Upper lobe of right lung (tissue), 1 donor: ENCODE data around the gene GRHPR. TPM values are rescaled to one million over a fixed set of nuclear protein-coding genes. Genes with fewer than 3 reads are reported as not detected.
"Not testable (repeated sequence)": the region's sequence is repeated elsewhere in the genome, so short reads cannot be mapped to it uniquely, and the experiment has no call there.

Experiments used
- ATAC-seq: fragments of 200-7000 bp; cut with Tn5 transposase; one replicate; pipeline ENCODE4 v1.9.1; 2020; ENCODE audit warnings: mild to moderate bottlenecking, moderate library complexity
- DNase-seq: peaks from one replicate; pipeline ENCODE4 v3.0.0-alpha.2; 2020
- H3K27ac ChIP-seq: fragments of 200-600 bp; one replicate; pipeline ENCODE4 v1.8.0; 2022
- H3K27me3 ChIP-seq: fragments of 200-600 bp; one replicate; pipeline ENCODE4 v1.8.0; 2022; ENCODE audit warnings: mild to moderate bottlenecking
- H3K36me3 ChIP-seq: fragments of 200-600 bp; one replicate; pipeline ENCODE4 v1.8.0; 2022
- H3K4me1 ChIP-seq: fragments of 200-600 bp; one replicate; pipeline ENCODE4 v1.8.0; 2022
- H3K4me3 ChIP-seq: fragments of 200-600 bp; one replicate; pipeline ENCODE4 v1.8.0; 2022; ENCODE audit warnings: mild to moderate bottlenecking
- H3K9me3 ChIP-seq: fragments of 200-600 bp; one replicate; pipeline ENCODE4 v1.8.0; 2022
- CTCF ChIP-seq: fragments of 200-600 bp; IDR thresholded peaks from one replicate; pipeline ENCODE4 v1.8.0; 2022; ENCODE audit warnings: antibody characterized with exemption
- intact Hi-C: fragments of 100-400 bp; cut with DNase I; formaldehyde crosslinking; loops from one replicate; pipeline ENCODE4 v1.11.0; 2022
- total RNA-seq: library from RNA; stranded (reverse); fragmentation: NEBNext Ultra II Directional; extraction: Animal tissue kit (Norgen Biotek cat#: 25700); gene quantifications from one replicate; pipeline ENCODE4 v1.2.1, GENCODE V29; 2021
- donor health status: DM: no; HTN: yes; CAD: no; lungs with severe emphysema.

The GRHPR gene
- total RNA-seq, 1 donor from 2014 or later, result 65.0 TPM

DNA sequence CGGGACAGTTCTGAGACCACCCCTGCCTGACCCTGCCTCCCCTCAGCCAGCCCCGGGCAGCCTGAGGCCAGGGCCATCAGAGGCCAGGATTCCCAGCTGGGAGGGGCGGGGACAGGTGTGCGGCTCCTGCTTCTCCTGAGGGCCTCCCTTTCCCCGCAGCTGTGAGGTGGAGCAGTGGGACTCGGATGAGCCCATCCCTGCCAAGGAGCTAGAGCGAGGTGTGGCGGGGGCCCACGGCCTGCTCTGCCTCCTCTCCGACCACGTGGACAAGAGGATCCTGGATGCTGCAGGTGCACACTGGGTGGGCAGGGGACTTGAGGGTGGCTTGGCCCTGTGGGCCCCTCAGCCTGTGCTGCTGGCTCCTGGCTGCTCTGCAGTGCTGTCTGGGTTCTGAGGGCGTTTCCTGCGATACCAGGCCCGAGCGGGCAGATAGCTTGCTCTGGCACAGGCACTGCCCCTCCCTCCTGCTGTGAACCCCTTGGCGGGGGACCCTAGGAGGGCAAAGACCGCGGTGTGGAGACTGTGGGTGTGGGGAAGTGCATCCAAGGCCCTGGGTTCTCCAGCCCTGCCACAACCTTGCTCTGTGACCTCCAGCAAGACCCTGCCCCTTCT is 2.3 kb downstream of the GRHPR start:
- intact Hi-C loops, result no loop called here
- peaks cover 23% of the 10 kb centered on the region for H3K4me1 ChIP-seq
- H3K27ac ChIP-seq, result no peak overlapping the region
- TF ChIP-seq CTCF, result no peak
- no peak for DNase-seq
- peaks cover 37% of the 10 kb centered on the region for H3K36me3 ChIP-seq
- no peaks in the 10 kb centered on the region for H3K9me3 ChIP-seq
- H3K4me3 ChIP-seq, result no peak overlapping the region
- no peaks in the 10 kb centered on the region for H3K27me3 ChIP-seq
- ATAC-seq, result no peak

DNA sequence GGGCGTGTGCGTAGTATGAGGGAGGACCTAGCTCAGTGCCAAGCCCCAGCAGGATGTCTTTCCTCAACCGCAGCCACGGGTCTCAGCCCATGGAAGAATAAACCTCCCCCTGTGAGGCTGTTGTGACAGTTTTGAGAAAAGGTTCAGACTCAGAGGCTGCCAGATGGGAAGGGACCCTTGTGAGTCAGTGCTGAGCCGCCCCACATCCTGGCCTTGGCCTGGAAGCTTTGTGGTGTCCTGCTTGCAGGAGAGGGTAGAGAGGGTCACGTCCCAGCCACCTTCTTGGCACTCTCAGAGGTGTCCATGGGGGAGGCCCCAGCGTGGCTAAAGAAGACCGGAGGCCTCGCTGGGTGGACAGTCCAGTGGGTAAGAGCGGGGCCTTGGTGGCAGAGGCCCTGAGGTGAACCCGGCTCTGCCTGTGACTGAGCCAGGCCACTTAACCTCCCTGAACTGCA is 2.8 kb downstream of the GRHPR start:
- no peak for DNase-seq
- no peak for ATAC-seq
- H3K4me3 ChIP-seq, result no peak overlapping the region
- no peaks in the 10 kb centered on the region for H3K9me3 ChIP-seq
- no peak overlapping the region for H3K27ac ChIP-seq
- intact Hi-C loops, result no loop called here
- H3K36me3 ChIP-seq, result peaks cover 40% of the 10 kb centered on the region
- peaks cover 23% of the 10 kb centered on the region for H3K4me1 ChIP-seq
- no peaks in the 10 kb centered on the region for H3K27me3 ChIP-seq
- no peak for TF ChIP-seq CTCF

- intact Hi-C loops, H3K4me3 ChIP-seq, H3K27me3 ChIP-seq, H3K27ac ChIP-seq, ATAC-seq, DNase-seq, H3K9me3 ChIP-seq: not testable (repeated sequence)
- Histone ChIP-seq H3K36me3 (peaks cover 49% of the 10 kb centered on the region), H3K4me1 (peaks cover 23% of the 10 kb centered on the region)
Observed at GRCh38 chr9:37426431-37426830, 3.9 kb downstream of the GRHPR start.

DNA sequence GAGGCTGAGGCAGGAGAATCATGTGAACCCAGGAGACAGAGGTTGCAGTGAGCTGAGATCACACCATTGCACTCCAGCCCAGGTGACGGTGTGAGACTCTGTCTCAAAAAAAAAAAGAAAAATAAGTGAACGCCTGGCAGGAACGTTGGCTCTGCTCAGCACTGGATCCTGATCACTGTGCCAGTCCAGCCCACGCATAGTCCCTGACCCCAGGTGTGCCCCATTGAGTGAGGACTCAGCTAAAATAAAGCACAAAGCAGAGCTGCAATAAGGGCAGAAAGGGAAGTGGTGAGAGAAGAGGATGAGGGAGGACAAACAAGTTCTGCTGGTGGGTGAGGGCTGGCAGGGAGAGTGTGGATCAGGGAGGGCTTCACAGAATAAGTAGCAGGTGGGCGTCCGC is 4.3 kb downstream of the GRHPR start:
- Histone ChIP-seq H3K9me3 (no peaks in the 10 kb centered on the region), H3K36me3 (peaks cover 51% of the 10 kb centered on the region), H3K4me1 (peaks cover 23% of the 10 kb centered on the region), H3K27ac (no peak overlapping the region), H3K4me3 (no peak overlapping the region), H3K27me3 (no peaks in the 10 kb centered on the region)
- ATAC-seq, result no peak
- DNase-seq, result no peak
- TF ChIP-seq CTCF, result no peak
- intact Hi-C loops, result no loop called here

DNA sequence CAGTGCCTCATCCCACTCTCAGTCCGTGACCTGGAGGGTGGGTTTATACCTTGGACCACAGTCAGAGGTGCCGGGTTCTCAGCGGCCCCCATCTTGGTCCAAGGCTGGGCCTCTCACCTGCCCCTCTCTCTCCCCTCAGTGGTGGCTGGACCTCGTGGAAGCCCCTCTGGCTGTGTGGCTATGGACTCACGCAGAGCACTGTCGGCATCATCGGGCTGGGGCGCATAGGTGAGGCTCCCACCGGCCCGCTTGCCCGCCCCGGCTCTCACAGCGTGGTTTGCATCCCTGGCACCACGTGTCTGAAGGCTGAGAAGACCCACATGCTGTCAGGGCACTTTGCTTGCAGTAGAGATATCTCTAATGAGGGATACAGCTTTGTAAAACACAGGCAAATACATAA is 5.8 kb downstream of the GRHPR start:
- Histone ChIP-seq H3K4me1 (peaks cover 27% of the 10 kb centered on the region), H3K4me3 (no peak overlapping the region), H3K9me3 (no peaks in the 10 kb centered on the region), H3K36me3 (peaks cover 51% of the 10 kb centered on the region), H3K27me3 (no peaks in the 10 kb centered on the region), H3K27ac (no peak overlapping the region)
- intact Hi-C loops, result no loop called here
- ATAC-seq (no peak), DNase-seq (no peak)
- no peak for TF ChIP-seq CTCF

- ATAC-seq, result no peak
- Histone ChIP-seq H3K9me3 (no peaks in the 10 kb centered on the region), H3K27ac (no peak overlapping the region), H3K4me1 (peaks cover 14% of the 10 kb centered on the region), H3K4me3 (no peak overlapping the region), H3K36me3 (peaks cover 55% of the 10 kb centered on the region), H3K27me3 (no peaks in the 10 kb centered on the region)
- no peak for TF ChIP-seq CTCF
- DNase-seq, result no peak
- intact Hi-C loops, result no loop called here
Observed at GRCh38 chr9:37429441-37430285, 7.2 kb downstream of the GRHPR start.
